GM12878 (cell line): ENCODE results near the gene DTX3. TPM values are rescaled to one million over a fixed set of nuclear protein-coding genes. Genes with fewer than 3 reads are reported as not detected.

Experiments
- ATAC-seq: fragments of 200-7000 bp; cut with Tn5 transposase; 3 replicates; pipeline ENCODE4 v1.9.1; 2020; ENCODE audit warnings: mild to moderate bottlenecking, moderate library complexity
- BruUV-seq: library from RNA; stranded (reverse); fragments of 400-500 nt; replicated peaks from 2 replicates; lab custom pipeline; 2021; lab: Mats Ljungman, UMichigan
- CTCF ChIA-PET: fragments of 300-600 bp; sonication (Branson Sonifier 250); formaldehyde crosslinking; extraction: SDS; loops from one replicate; lab custom pipeline; 2021; ENCODE audit warnings: inconsistent platforms; lab: Yijun Ruan, JAX
- POLR2A ChIA-PET: fragments of 350-600 bp; formaldehyde crosslinking; extraction: SDS; loops from one replicate; lab custom pipeline; 2021; ENCODE audit warnings: inconsistent platforms; lab: Charles Lee
- RAD21 ChIA-PET: fragments of 300-600 bp; sonication (Branson Sonifier 250); formaldehyde crosslinking; loops from one replicate; lab custom pipeline; 2023; ENCODE audit warnings: antibody characterized with exemption; ENCODE audit not compliant: unreplicated experiment; lab: Charles Lee
- SMC1A ChIA-PET: fragments of 300-600 bp; sonication (Branson Sonifier 250); formaldehyde crosslinking; loops from one replicate; lab custom pipeline; 2023; ENCODE audit not compliant: unreplicated experiment, uncharacterized antibody; lab: Charles Lee
- DNase-seq: peaks from one replicate; pipeline ENCODE4 v3.0.0-alpha.2; 2011; ENCODE audit warnings: low read depth, low spot score
- FAIRE-seq: peaks from 3 replicates; lab custom pipeline; 2011; peaks lifted over from hg19 to GRCh38; lab: Jason Lieb, UNC
- H2AFZ ChIP-seq: 2 replicates; pipeline ENCODE4 v1.6.0; 2011; ENCODE audit warnings: low read depth, low read length, control low read depth; ENCODE audit not compliant: control insufficient read depth
- H3K27ac ChIP-seq: 2 replicates; pipeline ENCODE4 v1.5.1; 2011; ENCODE audit warnings: control low read depth; ENCODE audit not compliant: control insufficient read depth, insufficient read depth
- H3K27me3 ChIP-seq, 2 experiments: replicated peaks in 1 of 2; 2 replicates each; pipeline versions ENCODE4 v1.6.0 to v1.6.1; 2011; ENCODE audit warnings: low read length in 1 of 2; ENCODE audit not compliant: control insufficient read depth in 2 of 2, insufficient read depth in 2 of 2
- H3K36me3 ChIP-seq, 2 experiments: 2 replicates each; pipeline ENCODE4 v1.5.1; 2011; ENCODE audit warnings: low read length in 1 of 2; ENCODE audit not compliant: control insufficient read depth in 2 of 2, insufficient read depth in 2 of 2
- H3K4me1 ChIP-seq: 2 replicates; pipeline ENCODE4 v1.6.1; 2011; ENCODE audit warnings: mild to moderate bottlenecking, low read length, moderate library complexity, mixed read lengths; ENCODE audit not compliant: control insufficient read depth, insufficient read depth
- H3K4me2 ChIP-seq: 2 replicates; pipeline ENCODE4 v1.6.0; 2011; ENCODE audit warnings: control low read depth; ENCODE audit not compliant: control insufficient read depth, insufficient read depth
- H3K4me3 ChIP-seq: fragments of 200-600 bp; sonication (generic); 2 replicates; pipeline ENCODE4 v1.5.1; 2016
- H3K79me2 ChIP-seq: 2 replicates; pipeline ENCODE4 v1.6.0; 2011; ENCODE audit warnings: low read length; ENCODE audit not compliant: control insufficient read depth, insufficient read depth
- H3K9ac ChIP-seq: 2 replicates; pipeline ENCODE4 v1.8.0; 2011; ENCODE audit warnings: low read length, control low read depth, mixed read lengths; ENCODE audit not compliant: control insufficient read depth, insufficient read depth
- H3K9me3 ChIP-seq: replicated peaks from 3 replicates; pipeline ENCODE4 v1.5.1; 2011; ENCODE audit warnings: mild to moderate bottlenecking, low read length; ENCODE audit not compliant: control insufficient read depth, insufficient read depth
- H4K20me1 ChIP-seq: 2 replicates; pipeline ENCODE4 v1.6.0; 2011; ENCODE audit not compliant: control insufficient read depth, insufficient read depth
- CTCF ChIP-seq, 3 experiments: IDR thresholded peaks in 2 of 3; conservative IDR thresholded peaks in 1 of 3; 2 replicates each; pipeline ENCODE4 v1.5.1; 2011; ENCODE audit warnings: low read depth in 3 of 3, low read length in 3 of 3, mild to moderate bottlenecking in 3 of 3, control low read depth in 2 of 3, moderate library complexity in 2 of 3, inconsistent platforms in 1 of 3, mixed read lengths in 1 of 3; ENCODE audit not compliant: control insufficient read depth in 2 of 3, insufficient read depth in 1 of 3; ENCODE audit errors: extremely low read depth in 1 of 3
- POLR2AphosphoS5 ChIP-seq: IDR thresholded peaks from 2 replicates; pipeline ENCODE4 v1.6.1; 2011; ENCODE audit warnings: mild to moderate bottlenecking, low read length, inconsistent platforms
- WGBS: methylation state at CpG from one replicate; pipeline ENCODE4 v1.1.6; 2016; ENCODE audit warnings: low lambda C conversion rate; ENCODE audit not compliant: insufficient replicate concordance, insufficient coverage; ENCODE audit errors: missing lambda C conversion rate; 5-methylcytosine and 5-hydroxymethylcytosine counted together
- in situ Hi-C: fragments of 300-500 bp; cut with MboI; formaldehyde crosslinking; loops from 9 replicates; pipeline ENCODE4 v1.14.3; 2018; ENCODE audit warnings: mixed read lengths
- intact Hi-C: fragments of 100-400 bp; cut with micrococcal nuclease; formaldehyde crosslinking; loops from one replicate; pipeline ENCODE4 v1.14.2; 2022; ENCODE audit not compliant: unreplicated experiment
- polyA plus RNA-seq, 11 experiments: library from polyadenylated mRNA; depleted of rRNA in 4 of 11; unstranded in 6 of 11; stranded (reverse) in 5 of 11; fragments of >200 nt; fragmentation: Nextera tagmentation in 4 of 11; fragmentation: Illumina TruSeq in 1 of 11; extraction: Ambion mirVana in 4 of 11; extraction: Trizol in 1 of 11; gene quantifications; 1 replicate in 1 of 11; 2 replicates in 10 of 11; pipeline versions ENCODE4 v1.2.1 to v1.2.3, GENCODE V29; 2011 to 2016; ENCODE audit warnings: inconsistent platforms in 2 of 11, missing spikeins in 2 of 11, low read depth in 1 of 11
- total RNA-seq, 4 experiments: library from RNA; depleted of rRNA in 3 of 4; stranded (reverse); fragments of >200 nt in 3 of 4; fragmentation: Illumina TruSeq in 1 of 4; extraction: Trizol in 1 of 4; gene quantifications; 2 replicates each; pipeline versions ENCODE4 v1.2.1 to v1.2.3, GENCODE V29; 2013 to 2021

The DTX3 gene
- total and polyA plus RNA-seq, 10 of the 15 experiments (the other 5 are each of a cell fraction or from before 2014, with no cell fraction given): 1.1 to 13.6 (median 5.6) TPM

GRCh38 chr12:57627501-57628279, 23.1 kb downstream of the DTX3 start:
- peak; percentile 38 for ATAC-seq
- Histone ChIP-seq H3K27ac (no peak overlapping the region), H3K79me2 (no peaks in the 10 kb centered on the region), H3K4me2 (no peak overlapping the region), H3K27me3 (peaks cover 26% of the 10 kb centered on the region in 2 experiments), H3K36me3 (no peaks in the 10 kb centered on the region), H3K4me3 (no peak overlapping the region), H3K4me1 (no peaks in the 10 kb centered on the region), H2AFZ (peak overlapping the region; percentile 23; the same call in 1 of the 2 replicates), H4K20me1 (no peaks in the 10 kb centered on the region), H3K9me3 (no peaks in the 10 kb centered on the region), H3K9ac (no peak overlapping the region)
- RAD21 ChIA-PET: no interaction called here
- CTCF ChIA-PET: interaction anchor here (0.7 to 4.2 kb wide), 4 partner anchors 11 to 117 kb away, joined by 3 to 17 read pairs (median 4); partner anchors contain the start of genes ARHGEF25 and TSPAN31
- TF ChIP-seq POLR2AphosphoS5 (no peak), CTCF (IDR thresholded peaks at IDR 0.05 in 2 of 3, conservative IDR thresholded peaks at IDR 0.05 in 1 of 3; ENCODE audit: control insufficient read depth in 2 of 3, extremely low read depth in 1 of 3, insufficient read depth in 1 of 3, low read depth in 3 of 3, low read length in 3 of 3) (peak in 1 of 3 experiments; percentile 20; a peak in 2 of 6 replicates)
- intact Hi-C loops: no loop called here
- in situ Hi-C loops: no loop called here
- WGBS: 20% methylated on average over 66 of the region's 67 CpGs
- no peak for DNase-seq
- POLR2A ChIA-PET: no interaction called here
- SMC1A ChIA-PET: interaction anchor here (1.2 to 1.5 kb wide), 2 partner anchors 13 to 14 kb away, joined by 3 to 4 read pairs; no protein-coding TSS in a partner anchor
- no TSS peak for BruUV-seq
- no peak for FAIRE-seq
